SK-N-SH (cell line): ENCODE results near the gene NGF. TPM values are rescaled to one million over a fixed set of nuclear protein-coding genes. Genes with fewer than 3 reads are reported as not detected.

ENCODE experiments used
- CTCF ChIA-PET: fragments of 300-600, 350-600 bp; formaldehyde crosslinking; extraction: SDS; loops from one replicate; lab custom pipeline; 2021; lab: Yijun Ruan, JAX
- POLR2A ChIA-PET: fragments of 350-600 bp; sonication (Branson Sonifier 250); formaldehyde crosslinking; extraction: SDS; loops from one replicate; lab custom pipeline; 2020; ENCODE audit warnings: antibody characterized with exemption, inconsistent platforms; lab: Yijun Ruan, JAX
- DNase-seq: peaks from one replicate; pipeline ENCODE4 v3.0.0; 2012
- H2AFZ ChIP-seq: fragments of 200-600 bp; sonication (generic); 2 replicates; pipeline ENCODE4 v1.8.1; 2016; ENCODE audit warnings: antibody characterized with exemption, mild to moderate bottlenecking, low read depth
- H3F3A ChIP-seq: fragments of 200-600 bp; sonication (generic); replicated peaks from 2 replicates; pipeline ENCODE3; 2016; ENCODE audit warnings: antibody characterized with exemption, mild to moderate bottlenecking; ENCODE audit not compliant: insufficient read depth
- H3K27ac ChIP-seq, 2 experiments: fragments of 200-500 bp in 1 of 2; fragments of 200-600 bp in 1 of 2; sonication (Bioruptor generic) in 1 of 2; sonication (generic), shearing (Covaris generic) in 1 of 2; 2 replicates each; pipeline versions ENCODE4 v1.5.1 to v1.6.1; 2014 to 2016; ENCODE audit warnings: low read depth in 2 of 2, inconsistent platforms in 1 of 2, low read length in 1 of 2, mild to moderate bottlenecking in 1 of 2, mixed read lengths in 1 of 2
- H3K27me3 ChIP-seq: fragments of 200-600 bp; sonication (generic), shearing (Covaris generic); 2 replicates; pipeline ENCODE4 v1.6.1; 2016; ENCODE audit warnings: mixed run types; ENCODE audit not compliant: insufficient read depth
- H3K36me3 ChIP-seq, 2 experiments: fragments of 200-500 bp in 1 of 2; fragments of 200-600 bp in 1 of 2; sonication (Bioruptor generic) in 1 of 2; sonication (generic) in 1 of 2; replicated peaks in 1 of 2; 2 replicates each; pipeline versions ENCODE3 to v1.5.1; 2014 to 2016; ENCODE audit warnings: low read length in 1 of 2, mild to moderate bottlenecking in 1 of 2; ENCODE audit not compliant: insufficient read depth in 2 of 2, control insufficient read depth in 1 of 2
- H3K4me1 ChIP-seq, 2 experiments: fragments of 200-500 bp in 1 of 2; fragments of 200-600 bp in 1 of 2; sonication (Bioruptor generic) in 1 of 2; sonication (generic), shearing (Covaris generic) in 1 of 2; 2 replicates each; pipeline versions ENCODE4 v1.5.1 to v1.6.1; 2014 to 2016; ENCODE audit warnings: low read depth in 1 of 2, low read length in 1 of 2, mixed run types in 1 of 2; ENCODE audit not compliant: insufficient read depth in 2 of 2, control insufficient read depth in 1 of 2
- H3K4me2 ChIP-seq: fragments of 200-600 bp; sonication (generic), shearing (Covaris generic); 2 replicates; pipeline ENCODE4 v1.6.1; 2017; ENCODE audit warnings: mixed run types
- H3K4me3 ChIP-seq, 2 experiments: fragments of 200-500 bp in 1 of 2; fragments of 200-600 bp in 1 of 2; sonication (Bioruptor generic) in 1 of 2; sonication (generic), shearing (Covaris generic) in 1 of 2; 2 replicates each; pipeline versions ENCODE4 v1.5.1 to v1.8.1; 2014 to 2016; ENCODE audit warnings: low read depth in 2 of 2, inconsistent platforms in 1 of 2, low read length in 1 of 2, mild to moderate bottlenecking in 1 of 2, mixed read lengths in 1 of 2, moderate library complexity in 1 of 2
- H3K79me2 ChIP-seq: fragments of 200-600 bp; sonication (generic); 2 replicates; pipeline ENCODE4 v1.8.1; 2017; ENCODE audit warnings: mild to moderate bottlenecking; ENCODE audit not compliant: insufficient read depth
- H3K9ac ChIP-seq: fragments of 200-600 bp; sonication (generic); 2 replicates; pipeline ENCODE4 v1.6.1; 2017; ENCODE audit warnings: mixed run types
- H3K9me2 ChIP-seq: fragments of 200-600 bp; sonication (generic); 2 replicates; pipeline ENCODE4 v1.6.1; 2017; ENCODE audit warnings: mixed run types
- H3K9me3 ChIP-seq: fragments of 200-600 bp; sonication (generic); 2 replicates; pipeline ENCODE4 v1.6.1; 2017; ENCODE audit warnings: mixed run types, mild to moderate bottlenecking, moderate library complexity
- H4K20me1 ChIP-seq: fragments of 200-600 bp; sonication (generic); 2 replicates; pipeline ENCODE4 v1.6.1; 2017; ENCODE audit warnings: mild to moderate bottlenecking, mixed run types; ENCODE audit not compliant: insufficient read depth
- CHD2 ChIP-seq: fragments of 150-350 bp; IDR thresholded peaks from 2 replicates; pipeline ENCODE4 v1.6.1; 2018; ENCODE audit warnings: low read length; ENCODE audit not compliant: partially characterized antibody
- ELF1 ChIP-seq: IDR thresholded peaks from 2 replicates; pipeline ENCODE4 v1.4.0; 2012
- EP300 ChIP-seq, 2 experiments: IDR thresholded peaks; 2 replicates each; pipeline versions ENCODE4 v1.4.0 to v1.6.1; 2012; ENCODE audit warnings: borderline replicate concordance in 1 of 2, low read depth in 1 of 2, low read length in 1 of 2
- EZH2phosphoT487 ChIP-seq: fragments of 200-600 bp; sonication (generic); IDR thresholded peaks from 2 replicates; pipeline ENCODE4 v1.6.1; 2017; ENCODE audit warnings: low read depth, mixed run types, mild to moderate bottlenecking, antibody characterized with exemption, moderate library complexity, borderline replicate concordance
- FOSL2 ChIP-seq: IDR thresholded peaks from 2 replicates; pipeline ENCODE4 v1.4.0; 2012; ENCODE audit warnings: low read depth, mild to moderate bottlenecking, moderate library complexity, borderline replicate concordance
- FOXJ3 ChIP-seq: sonication (generic); formaldehyde crosslinking; IDR thresholded peaks from 2 replicates; pipeline ENCODE4 v1.5.1; 2020; ENCODE audit warnings: mild to moderate bottlenecking, missing genetic modification reagents
- GABPA ChIP-seq: IDR thresholded peaks from 2 replicates; pipeline ENCODE4 v1.4.0; 2012; ENCODE audit warnings: low read depth, mild to moderate bottlenecking
- GATA2 ChIP-seq: sonication (generic); formaldehyde crosslinking; IDR thresholded peaks from 2 replicates; pipeline ENCODE4 v1.5.0; 2020; ENCODE audit warnings: mild to moderate bottlenecking, missing genetic modification reagents
- MEF2A ChIP-seq: IDR thresholded peaks from 2 replicates; pipeline ENCODE4 v1.4.0; 2012; ENCODE audit warnings: low read depth, borderline replicate concordance
- MXI1 ChIP-seq: IDR thresholded peaks from 2 replicates; pipeline ENCODE4 v1.6.1; 2012; ENCODE audit warnings: mild to moderate bottlenecking, low read depth, low read length, improper control_type of control experiment
- POLR2AphosphoS5 ChIP-seq: IDR thresholded peaks from 2 replicates; pipeline ENCODE4 v1.6.1; 2012; ENCODE audit warnings: low read depth, low read length
- RCOR1 ChIP-seq: fragments of 150-350 bp; IDR thresholded peaks from 2 replicates; pipeline ENCODE4 v1.6.1; 2017; ENCODE audit warnings: antibody characterized with exemption, low read length
- RFX5 ChIP-seq: IDR thresholded peaks from 2 replicates; pipeline ENCODE4 v1.6.1; 2012; ENCODE audit warnings: mild to moderate bottlenecking, improper control_type of control experiment, low read length
- RXRA ChIP-seq: IDR thresholded peaks from 2 replicates; pipeline ENCODE4 v1.4.0; 2012; ENCODE audit warnings: low read depth, mild to moderate bottlenecking, borderline replicate concordance
- TCF12 ChIP-seq: IDR thresholded peaks from 2 replicates; pipeline ENCODE4 v1.4.0; 2012
- TEAD4 ChIP-seq: IDR thresholded peaks from 2 replicates; pipeline ENCODE4 v1.4.0; 2012; ENCODE audit warnings: mild to moderate bottlenecking, borderline replicate concordance; ENCODE audit not compliant: insufficient read depth
- YY1 ChIP-seq: IDR thresholded peaks from 2 replicates; pipeline ENCODE4 v1.4.0; 2012; ENCODE audit warnings: low read depth, mild to moderate bottlenecking
- WGBS: methylation state at CpG from one replicate; pipeline ENCODE4 v1.1.6; 2017; ENCODE audit warnings: low lambda C conversion rate; 5-methylcytosine and 5-hydroxymethylcytosine counted together
- polyA plus RNA-seq, 3 experiments: library from polyadenylated mRNA; depleted of rRNA; stranded (reverse); fragments of >200 nt; gene quantifications; 2 replicates each; pipeline ENCODE4 v1.2.3, GENCODE V29; 2012
- TF ChIP-seq, protein P1 (sequence below): fragments of 150-350 bp; IDR thresholded peaks from 2 replicates; pipeline ENCODE4 v1.6.1; 2016; ENCODE audit warnings: mild to moderate bottlenecking, low read depth, low read length
- TF ChIP-seq, protein P2 (sequence below): IDR thresholded peaks from 2 replicates; pipeline ENCODE4 v1.4.0; 2012; ENCODE audit warnings: low read depth, borderline replicate concordance
- TF ChIP-seq, protein P3 (sequence below): fragments of 150-350 bp; IDR thresholded peaks from 2 replicates; pipeline ENCODE4 v1.6.1; 2017; ENCODE audit warnings: antibody characterized with exemption, low read length, low read depth, borderline replicate concordance
- TF ChIP-seq, protein P4 (sequence below): fragments of 200-600 bp; sonication (generic); IDR thresholded peaks from 2 replicates; pipeline ENCODE4 v1.6.1; 2017; ENCODE audit warnings: antibody characterized with exemption, mild to moderate bottlenecking, moderate library complexity
- TF ChIP-seq, protein P5 (sequence below): IDR thresholded peaks from 2 replicates; pipeline ENCODE4 v1.4.0; 2012; ENCODE audit warnings: low read depth
- TF ChIP-seq, protein P6 (sequence below): IDR thresholded peaks from 2 replicates; pipeline ENCODE4; 2012

Gene NGF
- polyA plus RNA-seq, 1 of the 3 experiments (the other 2 are of a cell fraction), result 75.8 TPM

DNA sequence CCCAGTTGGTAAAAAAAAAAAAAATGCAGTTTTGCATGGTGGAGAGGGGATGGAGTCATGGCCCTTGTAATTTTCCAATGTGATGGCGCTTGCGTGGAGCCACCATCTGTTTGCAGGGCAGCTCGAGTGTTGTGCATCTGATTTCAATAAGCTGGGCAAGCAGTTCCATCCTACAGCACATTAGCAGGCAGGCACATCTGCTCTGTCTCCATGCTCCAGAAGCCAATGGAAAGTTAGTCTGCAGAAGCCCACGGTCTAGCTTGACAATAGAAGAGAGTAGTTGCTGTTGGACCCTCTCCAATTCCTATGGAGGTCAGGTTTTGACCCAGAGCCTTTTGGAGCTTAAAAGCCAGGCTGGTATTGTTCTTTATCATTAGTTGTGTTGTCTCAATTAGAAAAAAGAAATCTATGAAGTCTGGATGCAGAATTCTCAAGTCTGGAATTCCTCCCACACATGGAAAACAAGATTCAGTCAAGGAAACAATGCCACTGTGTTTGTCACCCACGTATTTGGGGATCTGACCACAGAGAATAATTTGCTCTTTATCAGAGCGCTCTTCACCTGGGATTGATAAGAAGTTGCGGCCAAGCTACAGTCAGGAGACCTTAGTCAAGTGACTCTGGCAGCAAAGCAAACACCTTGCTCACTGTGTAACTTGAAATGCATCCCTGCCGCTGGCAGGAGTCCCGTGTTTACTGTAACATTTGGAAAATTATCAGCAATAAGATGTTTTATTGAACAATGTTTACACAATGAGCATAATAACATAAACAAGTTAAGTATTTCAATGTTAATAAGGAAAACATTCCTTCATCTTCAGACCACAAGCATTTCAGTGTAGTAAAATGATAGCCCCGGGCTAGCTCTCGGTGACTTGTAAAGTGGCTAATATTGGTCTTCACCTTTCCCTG, 20.7 kb downstream of the NGF start:
- Histone ChIP-seq H3K9me3 (no peaks in the 10 kb centered on the region), H3K9me2 (no peaks in the 10 kb centered on the region), H3K36me3 (peaks cover 2 to 9% of the 10 kb centered on the region in 2 experiments), H4K20me1 (no peaks in the 10 kb centered on the region), H3F3A (peaks cover 5% of the 10 kb centered on the region), H3K4me3 (no peak overlapping the region), H3K4me2 (no peak overlapping the region), H3K79me2 (peaks cover 100% of the 10 kb centered on the region)
- 69% methylated on average over 11 of the region's 11 CpGs for WGBS
- TF ChIP-seq FOSL2 (no peak), EP300 (IDR thresholded peaks at IDR 0.05; ENCODE audit: borderline replicate concordance in 1 of 2, low read depth in 1 of 2, low read length in 1 of 2) (peak in 1 of 2 experiments; percentile 66; a peak in 1 of 4 replicates), EZH2phosphoT487 (no peak), GATA2 (CRISPR knock-in tag) (no peak), POLR2AphosphoS5 (no peak), TEAD4 (no peak), RCOR1 (peak; percentile 38; the same call in 1 of the 2 replicates), RXRA (no peak), ELF1 (no peak), TCF12 (peak; percentile 70), MEF2A (no peak), YY1 (no peak), CHD2 (peak; percentile 22), FOXJ3 (CRISPR knock-in tag) (peak; percentile 57; the same call in 1 of the 2 replicates), MXI1 (0 out of 2 replicates have a peak, but pooled peaks have one; percentile 1), GABPA (no peak), RFX5 (no peak)
- TF ChIP-seq, protein P1, sequence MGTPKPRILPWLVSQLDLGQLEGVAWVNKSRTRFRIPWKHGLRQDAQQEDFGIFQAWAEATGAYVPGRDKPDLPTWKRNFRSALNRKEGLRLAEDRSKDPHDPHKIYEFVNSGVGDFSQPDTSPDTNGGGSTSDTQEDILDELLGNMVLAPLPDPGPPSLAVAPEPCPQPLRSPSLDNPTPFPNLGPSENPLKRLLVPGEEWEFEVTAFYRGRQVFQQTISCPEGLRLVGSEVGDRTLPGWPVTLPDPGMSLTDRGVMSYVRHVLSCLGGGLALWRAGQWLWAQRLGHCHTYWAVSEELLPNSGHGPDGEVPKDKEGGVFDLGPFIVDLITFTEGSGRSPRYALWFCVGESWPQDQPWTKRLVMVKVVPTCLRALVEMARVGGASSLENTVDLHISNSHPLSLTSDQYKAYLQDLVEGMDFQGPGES, result no peak
- TF ChIP-seq, protein P2, sequence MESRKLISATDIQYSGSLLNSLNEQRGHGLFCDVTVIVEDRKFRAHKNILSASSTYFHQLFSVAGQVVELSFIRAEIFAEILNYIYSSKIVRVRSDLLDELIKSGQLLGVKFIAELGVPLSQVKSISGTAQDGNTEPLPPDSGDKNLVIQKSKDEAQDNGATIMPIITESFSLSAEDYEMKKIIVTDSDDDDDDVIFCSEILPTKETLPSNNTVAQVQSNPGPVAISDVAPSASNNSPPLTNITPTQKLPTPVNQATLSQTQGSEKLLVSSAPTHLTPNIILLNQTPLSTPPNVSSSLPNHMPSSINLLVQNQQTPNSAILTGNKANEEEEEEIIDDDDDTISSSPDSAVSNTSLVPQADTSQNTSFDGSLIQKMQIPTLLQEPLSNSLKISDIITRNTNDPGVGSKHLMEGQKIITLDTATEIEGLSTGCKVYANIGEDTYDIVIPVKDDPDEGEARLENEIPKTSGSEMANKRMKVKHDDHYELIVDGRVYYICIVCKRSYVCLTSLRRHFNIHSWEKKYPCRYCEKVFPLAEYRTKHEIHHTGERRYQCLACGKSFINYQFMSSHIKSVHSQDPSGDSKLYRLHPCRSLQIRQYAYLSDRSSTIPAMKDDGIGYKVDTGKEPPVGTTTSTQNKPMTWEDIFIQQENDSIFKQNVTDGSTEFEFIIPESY, result no peak
- TF ChIP-seq, protein P3, sequence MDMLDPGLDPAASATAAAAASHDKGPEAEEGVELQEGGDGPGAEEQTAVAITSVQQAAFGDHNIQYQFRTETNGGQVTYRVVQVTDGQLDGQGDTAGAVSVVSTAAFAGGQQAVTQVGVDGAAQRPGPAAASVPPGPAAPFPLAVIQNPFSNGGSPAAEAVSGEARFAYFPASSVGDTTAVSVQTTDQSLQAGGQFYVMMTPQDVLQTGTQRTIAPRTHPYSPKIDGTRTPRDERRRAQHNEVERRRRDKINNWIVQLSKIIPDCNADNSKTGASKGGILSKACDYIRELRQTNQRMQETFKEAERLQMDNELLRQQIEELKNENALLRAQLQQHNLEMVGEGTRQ, result no peak
- TF ChIP-seq, protein P4, sequence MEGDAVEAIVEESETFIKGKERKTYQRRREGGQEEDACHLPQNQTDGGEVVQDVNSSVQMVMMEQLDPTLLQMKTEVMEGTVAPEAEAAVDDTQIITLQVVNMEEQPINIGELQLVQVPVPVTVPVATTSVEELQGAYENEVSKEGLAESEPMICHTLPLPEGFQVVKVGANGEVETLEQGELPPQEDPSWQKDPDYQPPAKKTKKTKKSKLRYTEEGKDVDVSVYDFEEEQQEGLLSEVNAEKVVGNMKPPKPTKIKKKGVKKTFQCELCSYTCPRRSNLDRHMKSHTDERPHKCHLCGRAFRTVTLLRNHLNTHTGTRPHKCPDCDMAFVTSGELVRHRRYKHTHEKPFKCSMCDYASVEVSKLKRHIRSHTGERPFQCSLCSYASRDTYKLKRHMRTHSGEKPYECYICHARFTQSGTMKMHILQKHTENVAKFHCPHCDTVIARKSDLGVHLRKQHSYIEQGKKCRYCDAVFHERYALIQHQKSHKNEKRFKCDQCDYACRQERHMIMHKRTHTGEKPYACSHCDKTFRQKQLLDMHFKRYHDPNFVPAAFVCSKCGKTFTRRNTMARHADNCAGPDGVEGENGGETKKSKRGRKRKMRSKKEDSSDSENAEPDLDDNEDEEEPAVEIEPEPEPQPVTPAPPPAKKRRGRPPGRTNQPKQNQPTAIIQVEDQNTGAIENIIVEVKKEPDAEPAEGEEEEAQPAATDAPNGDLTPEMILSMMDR, result no peak
- TF ChIP-seq, protein P5, sequence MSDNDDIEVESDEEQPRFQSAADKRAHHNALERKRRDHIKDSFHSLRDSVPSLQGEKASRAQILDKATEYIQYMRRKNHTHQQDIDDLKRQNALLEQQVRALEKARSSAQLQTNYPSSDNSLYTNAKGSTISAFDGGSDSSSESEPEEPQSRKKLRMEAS, result no peak
- TF ChIP-seq, protein P6, sequence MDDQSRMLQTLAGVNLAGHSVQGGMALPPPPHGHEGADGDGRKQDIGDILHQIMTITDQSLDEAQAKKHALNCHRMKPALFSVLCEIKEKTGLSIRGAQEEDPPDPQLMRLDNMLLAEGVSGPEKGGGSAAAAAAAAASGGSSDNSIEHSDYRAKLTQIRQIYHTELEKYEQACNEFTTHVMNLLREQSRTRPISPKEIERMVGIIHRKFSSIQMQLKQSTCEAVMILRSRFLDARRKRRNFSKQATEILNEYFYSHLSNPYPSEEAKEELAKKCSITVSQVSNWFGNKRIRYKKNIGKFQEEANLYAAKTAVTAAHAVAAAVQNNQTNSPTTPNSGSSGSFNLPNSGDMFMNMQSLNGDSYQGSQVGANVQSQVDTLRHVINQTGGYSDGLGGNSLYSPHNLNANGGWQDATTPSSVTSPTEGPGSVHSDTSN, result no peak
- TF ChIP-seq, all 33 proteins: peak for 6
- Histone ChIP-seq H3K9ac (no peak overlapping the region), H2AFZ (no peak overlapping the region), H3K4me1 (peaks cover 31 to 32% of the 10 kb centered on the region in 2 experiments; a peak in 3 of 4 replicates), H3K27me3 (no peaks in the 10 kb centered on the region), H3K27ac (peak overlapping the region; percentile 6 to 94)
- ChIA-PET CTCF (interaction anchor here (0.8 to 1.3 kb wide), 4 partner anchors 10 to 178 kb away, joined by 3 to 4 read pairs (median 3); no protein-coding TSS in a partner anchor), POLR2A (no interaction called here)
- DNase-seq, result peak; percentile 59
